HEK293 (cell line): Measurements from ENCODE around the gene CCDC180.

Experiments used
- CTCF ChIA-PET: fragments of 350-600 bp; formaldehyde crosslinking; extraction: SDS; loops from one replicate; lab custom pipeline; 2021; ENCODE audit warnings: antibody characterized with exemption; lab: Yijun Ruan, JAX
- POLR2A ChIA-PET: fragments of 300-600 bp; formaldehyde crosslinking; extraction: SDS; loops from one replicate; lab custom pipeline; 2020; ENCODE audit warnings: antibody characterized with exemption, inconsistent platforms; lab: Yijun Ruan, JAX
- H3K27ac ChIP-seq: fragments of 200-500 bp; sonication (Bioruptor generic); 2 replicates; pipeline ENCODE4 v1.5.1; 2014; ENCODE audit warnings: low read depth, low read length, control low read depth, inconsistent platforms; ENCODE audit errors: extremely low read depth
- H3K36me3 ChIP-seq, 2 experiments: fragments of 200-500 bp in 1 of 2; sonication (Bioruptor generic) in 1 of 2; 1 replicate in 1 of 2; 2 replicates in 1 of 2; pipeline ENCODE4 v1.5.1; 2014 to 2017; ENCODE audit warnings: inconsistent platforms in 2 of 2, low read length in 2 of 2; ENCODE audit not compliant: control insufficient read depth in 2 of 2, insufficient read depth in 1 of 2
- H3K4me1 ChIP-seq: fragments of 200-500 bp; sonication (Bioruptor generic); 2 replicates; pipeline ENCODE4 v1.5.1; 2014; ENCODE audit warnings: mild to moderate bottlenecking, low read length, inconsistent platforms; ENCODE audit not compliant: control insufficient read depth, insufficient read depth
- H3K4me3 ChIP-seq: 2 replicates; pipeline ENCODE4 v1.5.1; 2011; ENCODE audit warnings: low read depth, mild to moderate bottlenecking, control low read depth, low read length, moderate library complexity
- H3K9me3 ChIP-seq: fragments of 200-500 bp; sonication (Bioruptor generic); 2 replicates; pipeline ENCODE4 v1.5.1; 2014; ENCODE audit warnings: low read depth, low read length, inconsistent platforms; ENCODE audit not compliant: control insufficient read depth, insufficient read depth
- GFI1B ChIP-seq: fragments of 450-650 bp; formaldehyde crosslinking; IDR thresholded peaks from 2 replicates; pipeline ENCODE4 v1.5.1; 2016; ENCODE audit warnings: missing biosample characterization, missing genetic modification characterization
- HOXA7 ChIP-seq: sonication (generic); formaldehyde crosslinking; IDR thresholded peaks from 2 replicates; pipeline ENCODE4 v1.8.1; 2022; ENCODE audit warnings: missing genetic modification reagents, borderline replicate concordance
- KLF16 ChIP-seq: fragments of 450-650 bp; formaldehyde crosslinking; IDR thresholded peaks from 2 replicates; pipeline ENCODE4 v1.5.1; 2017; ENCODE audit warnings: missing biosample characterization, missing genetic modification characterization
- KLF8 ChIP-seq: fragments of 450-650 bp; formaldehyde crosslinking; IDR thresholded peaks from 2 replicates; pipeline ENCODE4 v1.5.1; 2016; ENCODE audit warnings: missing biosample characterization, missing genetic modification characterization
- SETDB1 ChIP-seq: IDR thresholded peaks from one replicate; pipeline ENCODE4 v1.6.1; 2017; ENCODE audit warnings: mild to moderate bottlenecking, low read length, moderate library complexity, mixed read lengths; ENCODE audit not compliant: insufficient read length
- WT1 ChIP-seq: fragments of 450-650 bp; formaldehyde crosslinking; IDR thresholded peaks from 2 replicates; pipeline ENCODE4 v1.5.1; 2016; ENCODE audit warnings: missing biosample characterization, missing genetic modification characterization
- ZNF174 ChIP-seq: fragments of 450-650 bp; formaldehyde crosslinking; IDR thresholded peaks from 2 replicates; pipeline ENCODE4 v1.5.0; 2017; ENCODE audit warnings: missing biosample characterization, mild to moderate bottlenecking, missing genetic modification characterization
- ZNF214 ChIP-seq: fragments of 450-650 bp; formaldehyde crosslinking; IDR thresholded peaks from 2 replicates; pipeline ENCODE4 v1.5.1; 2017; ENCODE audit warnings: missing biosample characterization, mild to moderate bottlenecking, missing genetic modification characterization, borderline replicate concordance
- ZNF223 ChIP-seq: fragments of 450-650 bp; formaldehyde crosslinking; IDR thresholded peaks from 2 replicates; pipeline ENCODE4 v1.5.1; 2016; ENCODE audit warnings: missing biosample characterization, missing genetic modification characterization
- ZNF23 ChIP-seq: fragments of 450-650 bp; formaldehyde crosslinking; IDR thresholded peaks from 2 replicates; pipeline ENCODE4 v1.5.1; 2016; ENCODE audit warnings: missing biosample characterization, missing genetic modification characterization, borderline replicate concordance
- ZNF274 ChIP-seq, 2 experiments: fragments of 200-500 bp in 1 of 2; fragments of 450-650 bp in 1 of 2; sonication (Bioruptor generic) in 1 of 2; formaldehyde crosslinking in 1 of 2; IDR thresholded peaks; 2 replicates each; pipeline versions ENCODE4 v1.5.1 to v1.6.1; 2014 to 2016; ENCODE audit warnings: borderline replicate concordance in 1 of 2, inconsistent platforms in 1 of 2, low read length in 1 of 2, missing biosample characterization in 1 of 2, missing genetic modification characterization in 1 of 2
- ZNF341 ChIP-seq: fragments of 450-650 bp; formaldehyde crosslinking; IDR thresholded peaks from 2 replicates; pipeline ENCODE4; 2016; ENCODE audit warnings: low read depth, missing biosample characterization, missing genetic modification characterization
- ZNF48 ChIP-seq: fragments of 450-650 bp; formaldehyde crosslinking; IDR thresholded peaks from 2 replicates; pipeline ENCODE4 v1.5.1; 2016; ENCODE audit warnings: missing biosample characterization, missing genetic modification characterization
- ZNF510 ChIP-seq: fragments of 450-650 bp; formaldehyde crosslinking; IDR thresholded peaks from 2 replicates; pipeline ENCODE4 v1.5.1; 2018; ENCODE audit warnings: mild to moderate bottlenecking, missing genetic modification characterization, missing biosample characterization; ENCODE audit not compliant: insufficient replicate concordance
- ZNF660 ChIP-seq: fragments of 450-650 bp; IDR thresholded peaks from 2 replicates; pipeline ENCODE4 v1.5.1; 2018; ENCODE audit warnings: missing biosample characterization, mild to moderate bottlenecking, missing genetic modification characterization
- ZNF768 ChIP-seq: fragments of 450-650 bp; formaldehyde crosslinking; IDR thresholded peaks from 2 replicates; pipeline ENCODE4 v1.5.1; 2018; ENCODE audit warnings: missing biosample characterization, mild to moderate bottlenecking, missing genetic modification characterization
- ZNF776 ChIP-seq: fragments of 450-650 bp; formaldehyde crosslinking; IDR thresholded peaks from 2 replicates; pipeline ENCODE4 v1.5.0; 2017; ENCODE audit warnings: missing biosample characterization, missing genetic modification characterization, borderline replicate concordance
- TF ChIP-seq, protein P1 (sequence below): fragments of 450-650 bp; formaldehyde crosslinking; IDR thresholded peaks from 2 replicates; pipeline ENCODE4 v1.5.1; 2017; ENCODE audit warnings: missing biosample characterization, missing genetic modification characterization
- TF ChIP-seq, protein P2 (sequence below): fragments of 450-650 bp; formaldehyde crosslinking; IDR thresholded peaks from 2 replicates; pipeline ENCODE4 v1.5.0; 2017; ENCODE audit warnings: missing biosample characterization, missing genetic modification characterization, borderline replicate concordance
- TF ChIP-seq, protein P3 (sequence below): fragments of 450-650 bp; formaldehyde crosslinking; IDR thresholded peaks from 2 replicates; pipeline ENCODE4 v1.5.1; 2016; ENCODE audit warnings: missing biosample characterization, missing genetic modification characterization

The CCDC180 gene

DNA sequence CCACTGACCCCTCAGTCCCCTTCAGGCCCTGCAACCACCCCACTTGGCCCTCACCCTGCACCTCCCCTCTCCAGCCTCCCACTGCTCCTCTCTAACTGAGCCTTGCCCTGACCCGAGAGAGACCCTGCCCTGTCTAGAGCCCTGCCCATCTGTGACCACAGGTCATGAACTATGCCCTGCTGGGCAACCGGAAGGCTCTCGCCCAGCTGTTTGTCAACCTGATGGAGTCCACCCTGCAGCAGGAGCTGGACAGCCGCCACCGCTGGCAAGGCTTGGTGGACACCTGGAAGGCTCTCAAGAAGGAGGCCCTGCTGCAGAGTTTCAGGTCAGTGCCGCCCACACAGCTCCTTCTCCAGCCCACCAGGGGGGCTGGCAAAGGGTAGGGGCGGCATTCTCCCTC lies 9.4 kb downstream of the CCDC180 start (continued):
- no peak for TF ChIP-seq ZNF776
- no peak for TF ChIP-seq KLF16 (tag by site-specific recombination)
- TF ChIP-seq, protein P1, sequence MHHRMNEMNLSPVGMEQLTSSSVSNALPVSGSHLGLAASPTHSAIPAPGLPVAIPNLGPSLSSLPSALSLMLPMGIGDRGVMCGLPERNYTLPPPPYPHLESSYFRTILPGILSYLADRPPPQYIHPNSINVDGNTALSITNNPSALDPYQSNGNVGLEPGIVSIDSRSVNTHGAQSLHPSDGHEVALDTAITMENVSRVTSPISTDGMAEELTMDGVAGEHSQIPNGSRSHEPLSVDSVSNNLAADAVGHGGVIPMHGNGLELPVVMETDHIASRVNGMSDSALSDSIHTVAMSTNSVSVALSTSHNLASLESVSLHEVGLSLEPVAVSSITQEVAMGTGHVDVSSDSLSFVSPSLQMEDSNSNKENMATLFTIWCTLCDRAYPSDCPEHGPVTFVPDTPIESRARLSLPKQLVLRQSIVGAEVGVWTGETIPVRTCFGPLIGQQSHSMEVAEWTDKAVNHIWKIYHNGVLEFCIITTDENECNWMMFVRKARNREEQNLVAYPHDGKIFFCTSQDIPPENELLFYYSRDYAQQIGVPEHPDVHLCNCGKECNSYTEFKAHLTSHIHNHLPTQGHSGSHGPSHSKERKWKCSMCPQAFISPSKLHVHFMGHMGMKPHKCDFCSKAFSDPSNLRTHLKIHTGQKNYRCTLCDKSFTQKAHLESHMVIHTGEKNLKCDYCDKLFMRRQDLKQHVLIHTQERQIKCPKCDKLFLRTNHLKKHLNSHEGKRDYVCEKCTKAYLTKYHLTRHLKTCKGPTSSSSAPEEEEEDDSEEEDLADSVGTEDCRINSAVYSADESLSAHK (tag by site-specific recombination), result no peak
- TF ChIP-seq, all 188 proteins: peak for 0

DNA sequence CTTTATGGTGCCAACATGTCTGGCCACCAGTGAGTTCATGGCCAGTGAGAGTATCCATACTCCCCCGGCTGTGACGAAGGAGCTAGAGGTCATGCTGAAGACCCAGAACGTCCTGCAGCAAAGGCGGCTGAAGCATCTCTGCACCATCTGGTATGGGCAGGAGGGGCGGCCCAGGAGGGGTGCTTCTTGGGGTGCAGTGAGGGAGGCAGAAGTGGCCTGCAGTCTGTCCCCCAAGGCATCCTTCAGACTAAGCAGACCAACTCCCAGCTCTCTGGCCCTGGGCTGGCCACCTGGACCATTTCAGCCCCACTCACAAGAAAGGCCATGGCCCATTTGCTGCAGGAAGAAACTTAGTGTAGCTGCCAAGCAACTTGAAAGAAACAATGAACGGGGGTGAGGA lies 11.0 kb downstream of the CCDC180 start:
- Histone ChIP-seq H3K9me3 (no peaks in the 10 kb centered on the region), H3K4me1 (no peaks in the 10 kb centered on the region), H3K36me3 (peaks cover 0 to 19% of the 10 kb centered on the region in 2 experiments; a peak in 1 of 3 replicates), H3K4me3 (no peak overlapping the region), H3K27ac (no peak overlapping the region)
- TF ChIP-seq ZNF223, result no peak
- no peak for TF ChIP-seq GFI1B (tag by site-specific recombination)
- TF ChIP-seq, protein P2, sequence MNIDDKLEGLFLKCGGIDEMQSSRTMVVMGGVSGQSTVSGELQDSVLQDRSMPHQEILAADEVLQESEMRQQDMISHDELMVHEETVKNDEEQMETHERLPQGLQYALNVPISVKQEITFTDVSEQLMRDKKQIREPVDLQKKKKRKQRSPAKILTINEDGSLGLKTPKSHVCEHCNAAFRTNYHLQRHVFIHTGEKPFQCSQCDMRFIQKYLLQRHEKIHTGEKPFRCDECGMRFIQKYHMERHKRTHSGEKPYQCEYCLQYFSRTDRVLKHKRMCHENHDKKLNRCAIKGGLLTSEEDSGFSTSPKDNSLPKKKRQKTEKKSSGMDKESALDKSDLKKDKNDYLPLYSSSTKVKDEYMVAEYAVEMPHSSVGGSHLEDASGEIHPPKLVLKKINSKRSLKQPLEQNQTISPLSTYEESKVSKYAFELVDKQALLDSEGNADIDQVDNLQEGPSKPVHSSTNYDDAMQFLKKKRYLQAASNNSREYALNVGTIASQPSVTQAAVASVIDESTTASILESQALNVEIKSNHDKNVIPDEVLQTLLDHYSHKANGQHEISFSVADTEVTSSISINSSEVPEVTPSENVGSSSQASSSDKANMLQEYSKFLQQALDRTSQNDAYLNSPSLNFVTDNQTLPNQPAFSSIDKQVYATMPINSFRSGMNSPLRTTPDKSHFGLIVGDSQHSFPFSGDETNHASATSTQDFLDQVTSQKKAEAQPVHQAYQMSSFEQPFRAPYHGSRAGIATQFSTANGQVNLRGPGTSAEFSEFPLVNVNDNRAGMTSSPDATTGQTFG (tag by site-specific recombination), result no peak
- no peak for TF ChIP-seq ZNF174 (tag by site-specific recombination)
- no peak for TF ChIP-seq ZNF510 (tag by site-specific recombination)
- no peak for TF ChIP-seq ZNF341
- TF ChIP-seq ZNF48, result no peak
- no peak for TF ChIP-seq ZNF23 (tag by site-specific recombination)
- no peak for TF ChIP-seq HOXA7 (CRISPR knock-in tag)
- TF ChIP-seq ZNF660 (tag by site-specific recombination), result no peak
- TF ChIP-seq WT1 (tag by site-specific recombination), result no peak
- no peak for TF ChIP-seq KLF8 (tag by site-specific recombination)
- no peak for TF ChIP-seq ZNF214 (tag by site-specific recombination)
- CTCF ChIA-PET, result interaction anchor here (1.6 kb wide), 1 partner anchor 280 kb away, joined by 3 read pairs; no protein-coding TSS in a partner anchor
- POLR2A ChIA-PET, result no interaction called here

DNA sequence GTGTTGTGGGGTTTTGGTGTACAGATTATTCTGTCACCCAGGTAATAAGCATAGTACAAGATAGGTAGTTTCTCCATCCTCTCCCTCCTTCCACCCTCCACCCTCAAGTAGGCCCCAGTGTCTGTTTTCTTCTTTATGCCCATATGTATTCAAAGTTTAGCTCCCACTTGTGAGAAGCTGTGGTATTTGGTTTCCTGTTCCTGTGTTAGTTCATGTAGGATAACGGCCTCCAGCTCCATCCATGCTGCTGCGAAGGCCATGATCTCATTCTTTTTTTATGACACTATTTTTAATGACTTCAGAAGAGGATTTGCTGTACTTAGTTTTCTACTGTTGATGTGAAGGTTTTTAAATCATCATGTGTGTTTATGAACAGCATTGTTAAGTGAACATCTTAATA lies 11.9 kb downstream of the CCDC180 start:
- CTCF ChIA-PET, result interaction anchor here (0.5 to 1.6 kb wide), 3 partner anchors 50 to 703 kb away, joined by 3 read pairs; no protein-coding TSS in a partner anchor
- peaks cover 0 to 14% of the 10 kb centered on the region in 2 experiments; a peak in 1 of 3 replicates for H3K36me3 ChIP-seq
- no peaks in the 10 kb centered on the region for H3K9me3 ChIP-seq
- no peaks in the 10 kb centered on the region for H3K4me1 ChIP-seq
- POLR2A ChIA-PET, result interaction anchor here (0.6 kb wide), 1 partner anchor 268 kb away, joined by 4 read pairs; no protein-coding TSS in a partner anchor
- H3K27ac ChIP-seq, result no peak overlapping the region
- no peak overlapping the region for H3K4me3 ChIP-seq
- TF ChIP-seq, protein P3, sequence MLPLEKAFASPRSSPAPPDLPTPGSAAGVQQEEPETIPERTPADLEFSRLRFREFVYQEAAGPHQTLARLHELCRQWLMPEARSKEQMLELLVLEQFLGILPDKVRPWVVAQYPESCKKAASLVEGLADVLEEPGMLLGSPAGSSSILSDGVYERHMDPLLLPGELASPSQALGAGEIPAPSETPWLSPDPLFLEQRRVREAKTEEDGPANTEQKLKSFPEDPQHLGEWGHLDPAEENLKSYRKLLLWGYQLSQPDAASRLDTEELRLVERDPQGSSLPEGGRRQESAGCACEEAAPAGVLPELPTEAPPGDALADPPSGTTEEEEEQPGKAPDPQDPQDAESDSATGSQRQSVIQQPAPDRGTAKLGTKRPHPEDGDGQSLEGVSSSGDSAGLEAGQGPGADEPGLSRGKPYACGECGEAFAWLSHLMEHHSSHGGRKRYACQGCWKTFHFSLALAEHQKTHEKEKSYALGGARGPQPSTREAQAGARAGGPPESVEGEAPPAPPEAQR (tag by site-specific recombination), result no peak
- no peak for TF ChIP-seq ZNF214 (tag by site-specific recombination)
- no peak for TF ChIP-seq ZNF274 (IDR thresholded peaks at IDR 0.05; ENCODE audit: low read length)
- no peak for TF ChIP-seq ZNF274 (tag by site-specific recombination; IDR thresholded peaks at IDR 0.05; ENCODE audit: borderline replicate concordance)
- TF ChIP-seq SETDB1, result peak; percentile 26
- TF ChIP-seq ZNF768 (tag by site-specific recombination), result no peak
